Measurements from ENCODE around the gene C2CD2. TPM values are rescaled to one million over a fixed set of nuclear protein-coding genes. Genes with fewer than 3 reads are reported as not detected.

C2CD2 gene
- total RNA-seq, 2 experiments from 2014 or later: 8.2 to 8.8 TPM

- ATAC-seq (ENCODE audit: poor library complexity) (no peak), DNase-seq (no peak)
- Mint-ChIP-seq H3K36me3 (ENCODE audit: low read depth) (no peaks in the 10 kb centered on the region), H3K27me3 (no peaks in the 10 kb centered on the region), H3K27ac (no peak overlapping the region), H3K4me3 (no peak overlapping the region), H3K9me3 (no peaks in the 10 kb centered on the region), H3K4me1 (ENCODE audit: low read depth) (peaks cover 22% of the 10 kb centered on the region)
- intact Hi-C loops (cut with DNase I, micrococcal nuclease): no loop called here
- ChIA-PET POLR2A (no interaction called here), CTCF (no interaction called here)
- Histone ChIP-seq H3K9me3 (ENCODE audit: control insufficient read depth in 1 of 2, insufficient read depth in 1 of 2, low read length in 2 of 2) (peaks cover 0 to 18% of the 10 kb centered on the region in 2 experiments), H3K4me1 (ENCODE audit: insufficient read depth, low read length) (peaks cover 15% of the 10 kb centered on the region), H3K4me3 (ENCODE audit: low read length) (no peak overlapping the region), H3K36me3 (ENCODE audit: insufficient read depth, low read length) (no peaks in the 10 kb centered on the region), H3K27ac (ENCODE audit: low read depth in 1 of 2, low read length in 2 of 2) (no peak overlapping the region), H3K27me3 (ENCODE audit: control insufficient read depth in 1 of 2, insufficient read depth in 2 of 2, low read length in 2 of 2) (peaks cover 0 to 4% of the 10 kb centered on the region in 2 experiments)
- TF ChIP-seq CTCF (IDR thresholded peaks at IDR 0.05): no peak
Measured at GRCh38 chr21:41976611-41977010, 22.8 kb upstream of the C2CD2 start.

- H3K27ac Mint-ChIP-seq: no peak overlapping the region
- no peaks in the 10 kb centered on the region for H3K9me3 Mint-ChIP-seq
- H3K36me3 Mint-ChIP-seq (ENCODE audit: low read depth): no peaks in the 10 kb centered on the region
- ChIA-PET POLR2A (interaction anchor here (0.6 kb wide), 1 partner anchor 9 kb away, joined by 4 read pairs; no protein-coding TSS in a partner anchor), CTCF (no interaction called here)
- H3K4me1 Mint-ChIP-seq (ENCODE audit: low read depth): peaks cover 22% of the 10 kb centered on the region
- Histone ChIP-seq H3K4me1 (ENCODE audit: insufficient read depth, low read length) (peaks cover 15% of the 10 kb centered on the region), H3K27me3 (ENCODE audit: control insufficient read depth in 1 of 2, insufficient read depth in 2 of 2, low read length in 2 of 2) (peaks cover 0 to 4% of the 10 kb centered on the region in 2 experiments), H3K27ac (ENCODE audit: low read depth in 1 of 2, low read length in 2 of 2) (no peak overlapping the region), H3K9me3 (ENCODE audit: control insufficient read depth in 1 of 2, insufficient read depth in 1 of 2, low read length in 2 of 2) (peaks cover 0 to 18% of the 10 kb centered on the region in 2 experiments), H3K4me3 (ENCODE audit: low read length) (no peak overlapping the region), H3K36me3 (ENCODE audit: insufficient read depth, low read length) (no peaks in the 10 kb centered on the region)
- no peak for ATAC-seq (ENCODE audit: poor library complexity)
- H3K27me3 Mint-ChIP-seq: no peaks in the 10 kb centered on the region
- intact Hi-C loops (cut with DNase I, micrococcal nuclease): no loop called here
- no peak overlapping the region for H3K4me3 Mint-ChIP-seq
- DNase-seq: no peak
- no peak for TF ChIP-seq CTCF (IDR thresholded peaks at IDR 0.05)
Measured at GRCh38 chr21:41975391-41976272, 21.8 kb upstream of the C2CD2 start.

- no peak for DNase-seq
- Histone ChIP-seq H3K4me1 (ENCODE audit: insufficient read depth, low read length) (peaks cover 15% of the 10 kb centered on the region), H3K27ac (ENCODE audit: low read depth in 1 of 2, low read length in 2 of 2) (no peak overlapping the region), H3K36me3 (ENCODE audit: insufficient read depth, low read length) (no peaks in the 10 kb centered on the region), H3K9me3 (ENCODE audit: control insufficient read depth in 1 of 2, insufficient read depth in 1 of 2, low read length in 2 of 2) (peaks cover 0 to 18% of the 10 kb centered on the region in 2 experiments), H3K4me3 (ENCODE audit: low read length) (no peak overlapping the region), H3K27me3 (ENCODE audit: control insufficient read depth in 1 of 2, insufficient read depth in 2 of 2, low read length in 2 of 2) (peaks cover 0 to 4% of the 10 kb centered on the region in 2 experiments)
- Mint-ChIP-seq H3K36me3 (ENCODE audit: low read depth) (no peaks in the 10 kb centered on the region), H3K27ac (no peak overlapping the region), H3K4me3 (peak overlapping the region; percentile 13), H3K9me3 (no peaks in the 10 kb centered on the region), H3K4me1 (ENCODE audit: low read depth) (peaks cover 22% of the 10 kb centered on the region), H3K27me3 (no peaks in the 10 kb centered on the region)
- ChIA-PET POLR2A (no interaction called here), CTCF (interaction anchor here (0.6 kb wide), 1 partner anchor 96 kb away, joined by 3 read pairs; no protein-coding TSS in a partner anchor)
- intact Hi-C loops (cut with DNase I, micrococcal nuclease): no loop called here
- TF ChIP-seq CTCF (IDR thresholded peaks at IDR 0.05): no peak
- no peak for ATAC-seq (ENCODE audit: poor library complexity)
Measured at GRCh38 chr21:41974752-41975053, 20.9 kb upstream of the C2CD2 start.
